HepG2 (cell line): ENCODE data around the gene PFKP. TPM values are rescaled to one million over a fixed set of nuclear protein-coding genes. Genes with fewer than 3 reads are reported as not detected.

Source experiments
- ATAC-seq: fragments of 200-7000 bp; cut with Tn5 transposase; 3 replicates; pipeline ENCODE4 v1.9.1; 2020; ENCODE audit warnings: mild to moderate bottlenecking, moderate library complexity
- BruUV-seq: library from RNA; stranded (reverse); fragments of 400-500 nt; replicated peaks from 2 replicates; lab custom pipeline; 2021; lab: Mats Ljungman, UMichigan
- CTCF ChIA-PET: fragments of 300-600 bp; formaldehyde crosslinking; extraction: SDS; loops from one replicate; lab custom pipeline; 2021; ENCODE audit warnings: low total read pairs, inconsistent platforms, low intra/inter-chr PET ratio; lab: Yijun Ruan, JAX
- POLR2A ChIA-PET: fragments of 350-600 bp; sonication (Branson Sonifier 250); formaldehyde crosslinking; loops from one replicate; lab custom pipeline; 2020; ENCODE audit warnings: antibody characterized with exemption, inconsistent platforms; lab: Yijun Ruan, JAX
- DNase-seq: peaks from one replicate; pipeline ENCODE4 v3.0.0-alpha.2; 2015; ENCODE audit warnings: low spot score
- FAIRE-seq: peaks from 3 replicates; lab custom pipeline; 2011; peaks lifted over from hg19 to GRCh38; lab: Jason Lieb, UNC
- H2AFZ ChIP-seq: one replicate; pipeline ENCODE4 v1.6.1; 2011; ENCODE audit warnings: low read length, inconsistent platforms
- H3K27ac ChIP-seq: fragments of 300-600 bp; 3 replicates; pipeline ENCODE4 v1.8.0; 2011; ENCODE audit warnings: mixed run types, mild to moderate bottlenecking, mixed read lengths, low read length, inconsistent platforms; ENCODE audit not compliant: insufficient read depth; ENCODE audit errors: extremely low read length
- H3K27me3 ChIP-seq, 2 experiments: fragments of 200-600 bp in 1 of 2; 2 replicates in 1 of 2; 3 replicates in 1 of 2; pipeline versions ENCODE4 v1.6.0 to v1.8.0; 2011; ENCODE audit warnings: low read length in 2 of 2, mild to moderate bottlenecking in 2 of 2, moderate library complexity in 2 of 2, inconsistent platforms in 1 of 2; ENCODE audit not compliant: insufficient read depth in 2 of 2, control insufficient read depth in 1 of 2
- H3K36me3 ChIP-seq, 2 experiments: fragments of 200-600 bp in 1 of 2; replicated peaks in 1 of 2; 2 replicates in 1 of 2; 3 replicates in 1 of 2; pipeline versions ENCODE4 v1.5.1 to v1.8.0; 2011; ENCODE audit warnings: low read length in 2 of 2, inconsistent platforms in 1 of 2; ENCODE audit not compliant: insufficient read depth in 2 of 2, control insufficient read depth in 1 of 2
- H3K4me1 ChIP-seq: 2 replicates; pipeline ENCODE4 v1.5.1; 2012; ENCODE audit warnings: low read length, inconsistent platforms; ENCODE audit not compliant: insufficient read depth
- H3K4me2 ChIP-seq: 2 replicates; pipeline ENCODE4 v1.6.0; 2011; ENCODE audit warnings: low read depth, low read length, inconsistent platforms
- H3K4me3 ChIP-seq, 3 experiments: fragments of 200-600 bp in 1 of 3; sonication (generic), shearing (Covaris generic) in 1 of 3; replicated peaks in 1 of 3; 2 replicates each; pipeline ENCODE4 v1.5.1; 2011 to 2016; ENCODE audit warnings: low read length in 3 of 3, inconsistent platforms in 2 of 3, low read depth in 2 of 3, mild to moderate bottlenecking in 2 of 3, control low read depth in 1 of 3, mixed read lengths in 1 of 3; ENCODE audit not compliant: insufficient read depth in 1 of 3
- H3K79me2 ChIP-seq: one replicate; pipeline ENCODE4 v1.6.1; 2011; ENCODE audit warnings: low read length, inconsistent platforms; ENCODE audit not compliant: insufficient read depth
- H3K9ac ChIP-seq: 2 replicates; pipeline ENCODE4 v1.6.0; 2011; ENCODE audit warnings: mild to moderate bottlenecking, low read depth, low read length, inconsistent platforms; ENCODE audit not compliant: insufficient read depth
- H3K9me3 ChIP-seq: 2 replicates; pipeline ENCODE4 v1.5.1; 2012; ENCODE audit warnings: mild to moderate bottlenecking, low read length
- H4K20me1 ChIP-seq: 2 replicates; pipeline ENCODE4 v1.6.0; 2011; ENCODE audit warnings: inconsistent platforms, mild to moderate bottlenecking, low read length, moderate library complexity; ENCODE audit not compliant: insufficient read depth
- BRF2 ChIP-seq: sonication (generic); formaldehyde crosslinking; IDR thresholded peaks from 2 replicates; pipeline ENCODE4 v1.8.1; 2022; ENCODE audit warnings: mild to moderate bottlenecking, missing genetic modification reagents
- GATAD2A ChIP-seq: IDR thresholded peaks from 2 replicates; pipeline ENCODE4 v1.6.1; 2016
- GMEB1 ChIP-seq: sonication (generic); formaldehyde crosslinking; IDR thresholded peaks from 2 replicates; pipeline ENCODE4 v1.5.1; 2020; ENCODE audit warnings: missing genetic modification reagents, mild to moderate bottlenecking, borderline replicate concordance
- HNRNPK ChIP-seq: fragments of 200-400 bp; formaldehyde crosslinking; IDR thresholded peaks from 2 replicates; pipeline ENCODE4 v1.6.1; 2018; ENCODE audit warnings: low read length, low read depth, moderate library complexity, mild to moderate bottlenecking; ENCODE audit not compliant: poor library complexity, severe bottlenecking
- NKX3-1 ChIP-seq: sonication (generic); formaldehyde crosslinking; IDR thresholded peaks from 2 replicates; pipeline ENCODE4 v1.5.0; 2020; ENCODE audit warnings: missing genetic modification reagents
- REPIN1 ChIP-seq: sonication (generic); formaldehyde crosslinking; IDR thresholded peaks from 2 replicates; pipeline ENCODE4 v1.8.0; 2022; ENCODE audit warnings: missing genetic modification reagents, low read depth, mild to moderate bottlenecking, borderline replicate concordance
- ZBTB1 ChIP-seq: sonication (generic); formaldehyde crosslinking; IDR thresholded peaks from 2 replicates; pipeline ENCODE4 v1.4.0; 2020; ENCODE audit warnings: missing genetic modification reagents, borderline replicate concordance
- ZNF644 ChIP-seq: IDR thresholded peaks from 2 replicates; pipeline ENCODE4 v1.6.1; 2016; ENCODE audit warnings: low read depth
- ZNF687 ChIP-seq: sonication (generic); formaldehyde crosslinking; IDR thresholded peaks from 2 replicates; pipeline ENCODE4 v1.5.1; 2020; ENCODE audit warnings: mild to moderate bottlenecking, missing genetic modification reagents, moderate library complexity
- ZSCAN12 ChIP-seq: sonication (generic); formaldehyde crosslinking; IDR thresholded peaks from 2 replicates; pipeline ENCODE4 v1.9.0; 2021; ENCODE audit warnings: mild to moderate bottlenecking, missing genetic modification reagents
- WGBS: methylation state at CpG from one replicate; pipeline ENCODE4 v1.1.6; 2017; ENCODE audit warnings: low lambda C conversion rate; 5-methylcytosine and 5-hydroxymethylcytosine counted together
- in situ Hi-C: cut with HindIII; loops from 2 replicates; pipeline ENCODE4 v1.10.0; 2017; ENCODE audit warnings: low pct_unique_long_range_greater_than_20kb; ENCODE audit not compliant: extremely low pct_ligation_motif_present
- intact Hi-C: fragments of 100-400 bp; cut with micrococcal nuclease; formaldehyde crosslinking; loops from one replicate; pipeline ENCODE4 v1.10.0; 2022; ENCODE audit not compliant: unreplicated experiment
- polyA plus RNA-seq, 8 experiments: library from polyadenylated mRNA; depleted of rRNA in 3 of 8; stranded (reverse) in 7 of 8; unstranded in 1 of 8; fragments of >200 nt; fragmentation: Illumina TruSeq in 4 of 8; extraction: Trizol in 4 of 8; gene quantifications; 2 replicates each; pipeline versions ENCODE4 v1.2.1 to v1.2.3, GENCODE V29; 2011 to 2016; ENCODE audit warnings: low read depth in 4 of 8, missing spikeins in 1 of 8, mixed read lengths in 1 of 8; ENCODE audit not compliant: insufficient read depth in 1 of 8
- total RNA-seq, 5 experiments: library from RNA; depleted of rRNA; stranded (reverse); fragments of >200 nt; fragmentation: Illumina TruSeq; extraction: Trizol; gene quantifications; 2 replicates each; pipeline ENCODE4 v1.2.3, GENCODE V29; 2016; ENCODE audit warnings: low read depth in 1 of 5

Gene PFKP
- total and polyA plus RNA-seq, 2 of the 13 experiments (the other 11 are each of a cell fraction or from before 2014, with no cell fraction given) = 0.80 to 2.4 TPM

- TF ChIP-seq NKX3-1 (CRISPR knock-in tag) = no peak
- TF ChIP-seq GATAD2A = no peak
- TF ChIP-seq ZNF644 (CRISPR knock-in tag) = no peak
- no peak for TF ChIP-seq ZBTB1 (CRISPR knock-in tag)
- no peak for TF ChIP-seq ZSCAN12
- TF ChIP-seq ZNF687 (CRISPR knock-in tag) = no peak
- TF ChIP-seq HNRNPK = no peak
- no peak for TF ChIP-seq REPIN1 (CRISPR knock-in tag)
- no peak for TF ChIP-seq BRF2
- no peak for TF ChIP-seq GMEB1
- no peak overlapping the region for H3K4me2 ChIP-seq
These were observed 43.5 kb upstream of the PFKP start for GRCh38 chr10:3023892-3024291.

More at GRCh38 chr10:3023892-3024291, 43.5 kb upstream of the PFKP start:
- Histone ChIP-seq H3K9me3 (no peaks in the 10 kb centered on the region), H3K79me2 (no peaks in the 10 kb centered on the region), H2AFZ (no peak overlapping the region), H3K4me3 (no peak overlapping the region), H3K36me3 (no peaks in the 10 kb centered on the region), H4K20me1 (no peaks in the 10 kb centered on the region), H3K4me1 (no peaks in the 10 kb centered on the region), H3K27ac (no peak overlapping the region), H3K9ac (no peak overlapping the region), H3K27me3 (peaks cover 7 to 26% of the 10 kb centered on the region in 2 experiments; a peak in 4 of 5 replicates)
- BruUV-seq = no TSS peak
- DNase-seq = no peak
- no peak for ATAC-seq
- in situ Hi-C loops (no loop called here), intact Hi-C loops (no loop called here)
- ChIA-PET CTCF (no interaction called here), POLR2A (no interaction called here)
- FAIRE-seq = no peak
- WGBS = 5% methylated on average over 2 of the region's 2 CpGs
